Stomach (tissue), 4 donors: ENCODE data around the gene IFI44L.

Experiments used
- EP300 ChIP-seq: sonication (generic); formaldehyde crosslinking; IDR thresholded peaks from one replicate; pipeline ENCODE4 v1.6.1; 2017; ENCODE audit warnings: antibody characterized with exemption
- POLR2A ChIP-seq, 4 donors: fragments of 450-650 bp; IDR thresholded peaks; one replicate each; pipeline ENCODE4 v1.6.1; 2016; ENCODE audit warnings: antibody characterized with exemption in 4 of 4, control low read depth in 2 of 4, mild to moderate bottlenecking in 1 of 4, moderate library complexity in 1 of 4
- POLR2AphosphoS5 ChIP-seq, 3 donors: sonication (generic); formaldehyde crosslinking; IDR thresholded peaks; one replicate each; pipeline ENCODE4 v1.6.1; 2016; ENCODE audit warnings: antibody characterized with exemption in 3 of 3
- TF ChIP-seq, protein P1 (sequence below), 7 experiments: fragments of 450-650 bp in 4 of 7; fragments of 200-600 bp in 3 of 7; sonication (generic) in 3 of 7; IDR thresholded peaks; one replicate each; pipeline ENCODE4 v1.5.1; 2016 to 2019; ENCODE audit warnings: antibody characterized with exemption in 7 of 7, control low read depth in 2 of 7, mild to moderate bottlenecking in 1 of 7

DNA sequence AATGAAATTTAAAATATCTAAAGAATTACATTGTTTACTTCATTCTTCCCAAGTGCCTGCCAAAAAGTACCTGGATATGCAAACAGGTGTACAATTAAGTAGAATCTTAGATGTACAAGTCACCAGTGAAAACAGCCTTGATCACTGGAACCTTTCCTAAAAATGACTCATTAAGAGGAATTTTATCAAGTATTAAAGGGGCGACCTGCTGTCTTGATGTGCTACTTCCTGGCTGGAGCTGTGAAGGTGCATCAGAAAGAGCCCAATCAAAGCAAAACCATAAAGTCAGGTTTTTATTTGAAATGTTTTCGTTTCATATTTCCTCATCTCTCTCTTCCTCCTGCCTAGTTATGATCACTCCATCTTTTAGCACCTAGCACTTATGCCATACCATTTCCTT is 62.8 kb downstream of the IFI44L start:
- TF ChIP-seq POLR2AphosphoS5 (IDR thresholded peaks at IDR 0.05): no peak
- TF ChIP-seq, protein P1, sequence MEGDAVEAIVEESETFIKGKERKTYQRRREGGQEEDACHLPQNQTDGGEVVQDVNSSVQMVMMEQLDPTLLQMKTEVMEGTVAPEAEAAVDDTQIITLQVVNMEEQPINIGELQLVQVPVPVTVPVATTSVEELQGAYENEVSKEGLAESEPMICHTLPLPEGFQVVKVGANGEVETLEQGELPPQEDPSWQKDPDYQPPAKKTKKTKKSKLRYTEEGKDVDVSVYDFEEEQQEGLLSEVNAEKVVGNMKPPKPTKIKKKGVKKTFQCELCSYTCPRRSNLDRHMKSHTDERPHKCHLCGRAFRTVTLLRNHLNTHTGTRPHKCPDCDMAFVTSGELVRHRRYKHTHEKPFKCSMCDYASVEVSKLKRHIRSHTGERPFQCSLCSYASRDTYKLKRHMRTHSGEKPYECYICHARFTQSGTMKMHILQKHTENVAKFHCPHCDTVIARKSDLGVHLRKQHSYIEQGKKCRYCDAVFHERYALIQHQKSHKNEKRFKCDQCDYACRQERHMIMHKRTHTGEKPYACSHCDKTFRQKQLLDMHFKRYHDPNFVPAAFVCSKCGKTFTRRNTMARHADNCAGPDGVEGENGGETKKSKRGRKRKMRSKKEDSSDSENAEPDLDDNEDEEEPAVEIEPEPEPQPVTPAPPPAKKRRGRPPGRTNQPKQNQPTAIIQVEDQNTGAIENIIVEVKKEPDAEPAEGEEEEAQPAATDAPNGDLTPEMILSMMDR (IDR thresholded peaks at IDR 0.05): no peak
- no peak for TF ChIP-seq POLR2A (IDR thresholded peaks at IDR 0.05)
- TF ChIP-seq EP300: no peak
